Gastroesophageal sphincter (tissue), 3 donors: ENCODE results near the gene ZNF648.

ENCODE experiments used
- POLR2AphosphoS5 ChIP-seq: sonication (generic); formaldehyde crosslinking; IDR thresholded peaks from one replicate; pipeline ENCODE4 v1.6.1; 2017; ENCODE audit warnings: antibody characterized with exemption
- TF ChIP-seq, protein P1 (sequence below), 4 experiments: fragments of 200-600 bp in 2 of 4; fragments of 450-650 bp in 2 of 4; sonication (generic) in 1 of 4; IDR thresholded peaks; one replicate each; pipeline ENCODE4 v1.5.1; 2017 to 2019; ENCODE audit warnings: antibody characterized with exemption in 4 of 4, mild to moderate bottlenecking in 2 of 4, moderate library complexity in 2 of 4

DNA sequence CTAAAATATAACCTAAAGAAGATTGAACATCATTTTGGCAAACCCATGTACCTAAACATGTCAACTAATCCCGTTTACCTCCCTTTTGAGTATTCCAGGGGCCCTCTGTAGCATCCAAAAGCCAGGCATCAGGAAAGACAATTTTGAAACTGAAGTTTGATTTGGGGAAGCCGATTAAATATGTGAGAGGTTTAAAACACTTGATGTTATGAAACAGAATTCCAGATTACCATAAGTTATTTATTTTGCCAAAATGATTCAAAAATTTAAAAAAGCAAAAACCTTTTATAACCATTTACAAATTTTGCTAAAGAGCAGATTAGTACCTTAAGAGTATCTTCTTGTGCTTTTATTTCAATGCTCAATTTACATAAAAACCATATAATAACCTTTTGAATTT lies 23.3 kb downstream of the ZNF648 start:
- TF ChIP-seq POLR2AphosphoS5: no peak
- TF ChIP-seq, protein P1, sequence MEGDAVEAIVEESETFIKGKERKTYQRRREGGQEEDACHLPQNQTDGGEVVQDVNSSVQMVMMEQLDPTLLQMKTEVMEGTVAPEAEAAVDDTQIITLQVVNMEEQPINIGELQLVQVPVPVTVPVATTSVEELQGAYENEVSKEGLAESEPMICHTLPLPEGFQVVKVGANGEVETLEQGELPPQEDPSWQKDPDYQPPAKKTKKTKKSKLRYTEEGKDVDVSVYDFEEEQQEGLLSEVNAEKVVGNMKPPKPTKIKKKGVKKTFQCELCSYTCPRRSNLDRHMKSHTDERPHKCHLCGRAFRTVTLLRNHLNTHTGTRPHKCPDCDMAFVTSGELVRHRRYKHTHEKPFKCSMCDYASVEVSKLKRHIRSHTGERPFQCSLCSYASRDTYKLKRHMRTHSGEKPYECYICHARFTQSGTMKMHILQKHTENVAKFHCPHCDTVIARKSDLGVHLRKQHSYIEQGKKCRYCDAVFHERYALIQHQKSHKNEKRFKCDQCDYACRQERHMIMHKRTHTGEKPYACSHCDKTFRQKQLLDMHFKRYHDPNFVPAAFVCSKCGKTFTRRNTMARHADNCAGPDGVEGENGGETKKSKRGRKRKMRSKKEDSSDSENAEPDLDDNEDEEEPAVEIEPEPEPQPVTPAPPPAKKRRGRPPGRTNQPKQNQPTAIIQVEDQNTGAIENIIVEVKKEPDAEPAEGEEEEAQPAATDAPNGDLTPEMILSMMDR (IDR thresholded peaks at IDR 0.05): no peak
